ENCODE measurements around the gene HERC3. TPM values are rescaled to one million over a fixed set of nuclear protein-coding genes. Genes with fewer than 3 reads are reported as not detected.
A peak's percentile ranks its signal among the peaks of the same experiment; 100 is the strongest.

HERC3 gene
- total and polyA plus RNA-seq, 2 experiments from 2014 or later, result 2.2 to 2.4 TPM

GRCh38 chr4:88745581-88746163, 153.4 kb downstream of the HERC3 start (continued):
- TF ChIP-seq, protein P1, sequence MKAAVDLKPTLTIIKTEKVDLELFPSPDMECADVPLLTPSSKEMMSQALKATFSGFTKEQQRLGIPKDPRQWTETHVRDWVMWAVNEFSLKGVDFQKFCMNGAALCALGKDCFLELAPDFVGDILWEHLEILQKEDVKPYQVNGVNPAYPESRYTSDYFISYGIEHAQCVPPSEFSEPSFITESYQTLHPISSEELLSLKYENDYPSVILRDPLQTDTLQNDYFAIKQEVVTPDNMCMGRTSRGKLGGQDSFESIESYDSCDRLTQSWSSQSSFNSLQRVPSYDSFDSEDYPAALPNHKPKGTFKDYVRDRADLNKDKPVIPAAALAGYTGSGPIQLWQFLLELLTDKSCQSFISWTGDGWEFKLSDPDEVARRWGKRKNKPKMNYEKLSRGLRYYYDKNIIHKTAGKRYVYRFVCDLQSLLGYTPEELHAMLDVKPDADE (IDR thresholded peaks at IDR 0.05), result no peak
- TF ChIP-seq, protein P2, sequence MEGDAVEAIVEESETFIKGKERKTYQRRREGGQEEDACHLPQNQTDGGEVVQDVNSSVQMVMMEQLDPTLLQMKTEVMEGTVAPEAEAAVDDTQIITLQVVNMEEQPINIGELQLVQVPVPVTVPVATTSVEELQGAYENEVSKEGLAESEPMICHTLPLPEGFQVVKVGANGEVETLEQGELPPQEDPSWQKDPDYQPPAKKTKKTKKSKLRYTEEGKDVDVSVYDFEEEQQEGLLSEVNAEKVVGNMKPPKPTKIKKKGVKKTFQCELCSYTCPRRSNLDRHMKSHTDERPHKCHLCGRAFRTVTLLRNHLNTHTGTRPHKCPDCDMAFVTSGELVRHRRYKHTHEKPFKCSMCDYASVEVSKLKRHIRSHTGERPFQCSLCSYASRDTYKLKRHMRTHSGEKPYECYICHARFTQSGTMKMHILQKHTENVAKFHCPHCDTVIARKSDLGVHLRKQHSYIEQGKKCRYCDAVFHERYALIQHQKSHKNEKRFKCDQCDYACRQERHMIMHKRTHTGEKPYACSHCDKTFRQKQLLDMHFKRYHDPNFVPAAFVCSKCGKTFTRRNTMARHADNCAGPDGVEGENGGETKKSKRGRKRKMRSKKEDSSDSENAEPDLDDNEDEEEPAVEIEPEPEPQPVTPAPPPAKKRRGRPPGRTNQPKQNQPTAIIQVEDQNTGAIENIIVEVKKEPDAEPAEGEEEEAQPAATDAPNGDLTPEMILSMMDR (conservative IDR thresholded peaks at IDR 0.05; ENCODE audit: low read depth in 2 of 2), result no peak
- TF ChIP-seq EZH2phosphoT487 (IDR thresholded peaks at IDR 0.05; ENCODE audit: unreplicated experiment) (no peak), ZNF114 (CRISPR knock-in tag; IDR thresholded peaks at IDR 0.05) (no peak)

- H3K79me2 ChIP-seq (replicated peaks; ENCODE audit: insufficient read depth), result no peaks in the 10 kb centered on the region
- peaks cover 2% of the 10 kb centered on the region for H3K27me3 Mint-ChIP-seq (ENCODE audit: insufficient read depth, low read depth, poor library complexity)
- no peak overlapping the region for H3K4me2 ChIP-seq
- DNase-seq (ENCODE audit: low spot score) (peak; percentile 35), ATAC-seq (no peak)
- no peak for TF ChIP-seq JUNB (IDR thresholded peaks at IDR 0.05; ENCODE audit: unreplicated experiment)
- no peak for TF ChIP-seq STAT1 (IDR thresholded peaks at IDR 0.05; ENCODE audit: unreplicated experiment)
- TF ChIP-seq, protein P3, sequence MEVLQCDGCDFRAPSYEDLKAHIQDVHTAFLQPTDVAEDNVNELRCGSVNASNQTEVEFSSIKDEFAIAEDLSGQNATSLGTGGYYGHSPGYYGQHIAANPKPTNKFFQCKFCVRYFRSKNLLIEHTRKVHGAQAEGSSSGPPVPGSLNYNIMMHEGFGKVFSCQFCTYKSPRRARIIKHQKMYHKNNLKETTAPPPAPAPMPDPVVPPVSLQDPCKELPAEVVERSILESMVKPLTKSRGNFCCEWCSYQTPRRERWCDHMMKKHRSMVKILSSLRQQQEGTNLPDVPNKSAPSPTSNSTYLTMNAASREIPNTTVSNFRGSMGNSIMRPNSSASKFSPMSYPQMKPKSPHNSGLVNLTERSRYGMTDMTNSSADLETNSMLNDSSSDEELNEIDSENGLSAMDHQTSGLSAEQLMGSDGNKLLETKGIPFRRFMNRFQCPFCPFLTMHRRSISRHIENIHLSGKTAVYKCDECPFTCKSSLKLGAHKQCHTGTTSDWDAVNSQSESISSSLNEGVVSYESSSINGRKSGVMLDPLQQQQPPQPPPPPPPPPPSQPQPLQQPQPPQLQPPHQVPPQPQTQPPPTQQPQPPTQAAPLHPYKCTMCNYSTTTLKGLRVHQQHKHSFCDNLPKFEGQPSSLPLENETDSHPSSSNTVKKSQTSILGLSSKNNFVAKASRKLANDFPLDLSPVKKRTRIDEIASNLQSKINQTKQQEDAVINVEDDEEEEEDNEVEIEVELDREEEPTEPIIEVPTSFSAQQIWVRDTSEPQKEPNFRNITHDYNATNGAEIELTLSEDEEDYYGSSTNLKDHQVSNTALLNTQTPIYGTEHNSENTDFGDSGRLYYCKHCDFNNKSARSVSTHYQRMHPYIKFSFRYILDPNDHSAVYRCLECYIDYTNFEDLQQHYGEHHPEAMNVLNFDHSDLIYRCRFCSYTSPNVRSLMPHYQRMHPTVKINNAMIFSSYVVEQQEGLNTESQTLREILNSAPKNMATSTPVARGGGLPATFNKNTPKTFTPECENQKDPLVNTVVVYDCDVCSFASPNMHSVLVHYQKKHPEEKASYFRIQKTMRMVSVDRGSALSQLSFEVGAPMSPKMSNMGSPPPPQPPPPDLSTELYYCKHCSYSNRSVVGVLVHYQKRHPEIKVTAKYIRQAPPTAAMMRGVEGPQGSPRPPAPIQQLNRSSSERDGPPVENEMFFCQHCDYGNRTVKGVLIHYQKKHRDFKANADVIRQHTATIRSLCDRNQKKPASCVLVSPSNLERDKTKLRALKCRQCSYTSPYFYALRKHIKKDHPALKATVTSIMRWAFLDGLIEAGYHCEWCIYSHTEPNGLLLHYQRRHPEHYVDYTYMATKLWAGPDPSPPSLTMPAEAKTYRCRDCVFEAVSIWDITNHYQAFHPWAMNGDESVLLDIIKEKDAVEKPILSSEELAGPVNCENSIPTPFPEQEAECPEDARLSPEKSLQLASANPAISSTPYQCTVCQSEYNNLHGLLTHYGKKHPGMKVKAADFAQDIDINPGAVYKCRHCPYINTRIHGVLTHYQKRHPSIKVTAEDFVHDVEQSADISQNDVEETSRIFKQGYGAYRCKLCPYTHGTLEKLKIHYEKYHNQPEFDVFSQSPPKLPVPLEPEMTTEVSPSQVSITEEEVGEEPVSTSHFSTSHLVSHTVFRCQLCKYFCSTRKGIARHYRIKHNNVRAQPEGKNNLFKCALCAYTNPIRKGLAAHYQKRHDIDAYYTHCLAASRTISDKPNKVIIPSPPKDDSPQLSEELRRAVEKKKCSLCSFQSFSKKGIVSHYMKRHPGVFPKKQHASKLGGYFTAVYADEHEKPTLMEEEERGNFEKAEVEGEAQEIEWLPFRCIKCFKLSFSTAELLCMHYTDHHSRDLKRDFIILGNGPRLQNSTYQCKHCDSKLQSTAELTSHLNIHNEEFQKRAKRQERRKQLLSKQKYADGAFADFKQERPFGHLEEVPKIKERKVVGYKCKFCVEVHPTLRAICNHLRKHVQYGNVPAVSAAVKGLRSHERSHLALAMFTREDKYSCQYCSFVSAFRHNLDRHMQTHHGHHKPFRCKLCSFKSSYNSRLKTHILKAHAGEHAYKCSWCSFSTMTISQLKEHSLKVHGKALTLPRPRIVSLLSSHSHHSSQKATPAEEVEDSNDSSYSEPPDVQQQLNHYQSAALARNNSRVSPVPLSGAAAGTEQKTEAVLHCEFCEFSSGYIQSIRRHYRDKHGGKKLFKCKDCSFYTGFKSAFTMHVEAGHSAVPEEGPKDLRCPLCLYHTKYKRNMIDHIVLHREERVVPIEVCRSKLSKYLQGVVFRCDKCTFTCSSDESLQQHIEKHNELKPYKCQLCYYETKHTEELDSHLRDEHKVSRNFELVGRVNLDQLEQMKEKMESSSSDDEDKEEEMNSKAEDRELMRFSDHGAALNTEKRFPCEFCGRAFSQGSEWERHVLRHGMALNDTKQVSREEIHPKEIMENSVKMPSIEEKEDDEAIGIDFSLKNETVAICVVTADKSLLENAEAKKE (CRISPR knock-in tag; IDR thresholded peaks at IDR 0.05), result no peak
- TF ChIP-seq NANOG (IDR thresholded peaks at IDR 0.05; ENCODE audit: borderline replicate concordance), result no peak
- TF ChIP-seq, protein P1 (IDR thresholded peaks at IDR 0.05), result no peak
- no peak for TF ChIP-seq ZNF331 (CRISPR knock-in tag; IDR thresholded peaks at IDR 0.05; ENCODE audit: low read depth)
- TF ChIP-seq CREB1 (CRISPR knock-in tag; IDR thresholded peaks at IDR 0.05; ENCODE audit: low read depth), result no peak
- TF ChIP-seq, protein P2 (conservative IDR thresholded peaks at IDR 0.05; ENCODE audit: low read depth in 2 of 2), result no peak
- no peak for TF ChIP-seq EZH2phosphoT487 (IDR thresholded peaks at IDR 0.05; ENCODE audit: unreplicated experiment)
- H3F3A ChIP-seq (replicated peaks; ENCODE audit: low read depth), result no peaks in the 10 kb centered on the region
- H3K4me3 Mint-ChIP-seq, result no peak overlapping the region
- H3K27me3 ChIP-seq (ENCODE audit: insufficient read depth), result no peaks in the 10 kb centered on the region
- peaks cover 15% of the 10 kb centered on the region for H3K4me1 ChIP-seq (ENCODE audit: insufficient read depth)
- H3K36me3 ChIP-seq (ENCODE audit: insufficient read depth), result peaks cover 6% of the 10 kb centered on the region; the same call in 1 of the 2 replicates
- H4K20me1 ChIP-seq (replicated peaks; ENCODE audit: insufficient read depth), result no peaks in the 10 kb centered on the region
- H3K4me1 Mint-ChIP-seq, result peaks cover 13% of the 10 kb centered on the region
- no peak overlapping the region for H3K27ac Mint-ChIP-seq
- H2AFZ ChIP-seq, result no peak overlapping the region
- no peaks in the 10 kb centered on the region for H3K9me2 ChIP-seq (ENCODE audit: insufficient read depth)
- H3K36me3 Mint-ChIP-seq (ENCODE audit: low read depth), result peaks cover 23% of the 10 kb centered on the region
- H3K9me3 Mint-ChIP-seq, result no peaks in the 10 kb centered on the region
- H3K27ac ChIP-seq (ENCODE audit: low read depth), result 0 out of 2 replicates have a peak overlapping the region, but pooled peaks have one; percentile 16
- no peak overlapping the region for H3K4me3 ChIP-seq
Measured at GRCh38 chr4:88746206-88746605, 153.9 kb downstream of the HERC3 start.
